RWPE2 (cell line): ENCODE measurements around the gene AARSD1.

Experiments
- ATAC-seq: fragments of 200-7000 bp; cut with Tn5 transposase; 3 replicates; pipeline ENCODE4 v1.9.1; 2021; ENCODE audit warnings: low read depth
- DNase-seq: peaks from one replicate; pipeline ENCODE4 v3.0.0-alpha.2; 2020; ENCODE audit warnings: low spot score
- H3K27ac ChIP-seq: fragments of 450-650 bp; 2 replicates; pipeline ENCODE4 v1.5.1; 2017; ENCODE audit warnings: mild to moderate bottlenecking; ENCODE audit not compliant: poor library complexity, severe bottlenecking
- H3K27me3 ChIP-seq: fragments of 250-450 bp; sonication (Bioruptor Pico); 2 replicates; pipeline ENCODE4 v1.5.1; 2021; ENCODE audit warnings: mild to moderate bottlenecking, moderate library complexity; ENCODE audit not compliant: insufficient read depth, poor library complexity, severe bottlenecking
- H3K36me3 ChIP-seq: fragments of 250-450 bp; sonication (Bioruptor Pico); 2 replicates; pipeline ENCODE4 v1.5.1; 2020; ENCODE audit warnings: low read depth, mild to moderate bottlenecking, moderate library complexity
- H3K4me1 ChIP-seq: fragments of 250-450 bp; sonication (Bioruptor Pico); 2 replicates; pipeline ENCODE4 v1.5.1; 2021; ENCODE audit warnings: mild to moderate bottlenecking, moderate library complexity; ENCODE audit not compliant: insufficient read depth, poor library complexity, severe bottlenecking
- H3K4me3 ChIP-seq: fragments of 250-450 bp; sonication (Bioruptor Pico); 2 replicates; pipeline ENCODE4 v1.5.1; 2021; ENCODE audit warnings: mild to moderate bottlenecking, moderate library complexity; ENCODE audit not compliant: severe bottlenecking
- H3K9me3 ChIP-seq: fragments of 250-450 bp; sonication (Bioruptor Pico); 2 replicates; pipeline ENCODE4 v1.5.1; 2021; ENCODE audit warnings: mild to moderate bottlenecking, moderate library complexity; ENCODE audit not compliant: severe bottlenecking
- CTCF ChIP-seq: fragments of 450-650 bp; IDR thresholded peaks from one replicate; pipeline ENCODE4 v1.5.1; 2017; ENCODE audit warnings: mild to moderate bottlenecking, moderate library complexity; ENCODE audit not compliant: poor library complexity, severe bottlenecking

The AARSD1 gene

GRCh38 chr17:42989726-42990652 lies 25.7 kb upstream of the AARSD1 start:
- H3K27me3 ChIP-seq: no peaks in the 10 kb centered on the region
- TF ChIP-seq CTCF: no peak
- H3K36me3 ChIP-seq: peaks cover 68% of the 10 kb centered on the region
- ATAC-seq (peak; percentile 83), DNase-seq (no peak)
- no peaks in the 10 kb centered on the region for H3K9me3 ChIP-seq
- peak overlapping the region; percentile 99 for H3K27ac ChIP-seq
- peaks cover 31% of the 10 kb centered on the region for H3K4me1 ChIP-seq
- no peak overlapping the region for H3K4me3 ChIP-seq

DNA sequence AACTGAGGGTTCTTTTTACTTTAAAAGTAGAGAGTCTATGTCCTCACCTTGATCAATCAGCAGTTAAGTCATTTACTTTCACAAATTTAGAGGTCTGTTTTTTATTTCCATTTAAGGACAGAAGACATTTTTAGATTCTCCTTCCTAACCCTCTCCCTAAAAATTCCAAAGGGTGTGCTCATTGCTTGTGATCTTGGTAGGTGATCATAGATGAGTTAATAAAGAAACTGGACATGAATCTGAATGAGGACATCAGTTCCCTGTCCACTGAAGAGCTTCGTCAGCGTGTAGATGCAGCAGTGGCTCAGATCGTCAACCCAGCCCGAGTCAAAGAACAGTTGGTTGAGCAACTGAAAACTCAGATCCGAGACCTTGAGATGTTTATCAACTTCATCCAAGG lies 24.9 kb upstream of the AARSD1 start:
- H3K27me3 ChIP-seq: no peaks in the 10 kb centered on the region
- no peak for TF ChIP-seq CTCF
- H3K4me1 ChIP-seq: peaks cover 31% of the 10 kb centered on the region
- DNase-seq (no peak), ATAC-seq (no peak; the same call in 2 of the 3 replicates)
- H3K4me3 ChIP-seq: no peak overlapping the region
- H3K27ac ChIP-seq: peak overlapping the region; percentile 99
- H3K36me3 ChIP-seq: peaks cover 70% of the 10 kb centered on the region
- no peaks in the 10 kb centered on the region for H3K9me3 ChIP-seq

GRCh38 chr17:42985225-42985624 lies 21.0 kb upstream of the AARSD1 start:
- peaks cover 23% of the 10 kb centered on the region for H3K4me1 ChIP-seq
- H3K36me3 ChIP-seq: peaks cover 59% of the 10 kb centered on the region
- ATAC-seq: no peak
- no peak for DNase-seq
- no peak overlapping the region for H3K27ac ChIP-seq
- no peaks in the 10 kb centered on the region for H3K27me3 ChIP-seq
- no peak for TF ChIP-seq CTCF
- H3K9me3 ChIP-seq: no peaks in the 10 kb centered on the region
- no peak overlapping the region for H3K4me3 ChIP-seq

DNA sequence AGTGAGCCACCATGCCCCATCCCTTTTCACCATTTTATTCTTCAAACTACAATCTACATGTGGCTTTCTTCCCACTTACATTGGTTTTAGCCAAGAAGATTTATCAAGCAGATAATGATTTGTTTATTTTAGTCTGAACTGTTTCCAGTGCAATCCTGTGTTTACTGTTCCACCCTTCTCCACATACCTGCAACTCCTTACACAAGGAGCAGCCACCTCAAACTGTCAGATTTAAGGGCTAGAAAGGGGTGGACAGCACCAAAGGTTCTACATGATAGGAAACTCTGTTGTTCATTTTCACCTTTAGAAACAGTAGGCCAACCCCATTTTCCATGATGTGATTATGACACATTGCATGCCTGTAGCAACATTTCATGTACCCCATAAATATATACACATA lies 18.0 kb upstream of the AARSD1 start:
- Histone ChIP-seq H3K9me3 (no peaks in the 10 kb centered on the region), H3K27me3 (no peaks in the 10 kb centered on the region), H3K4me3 (no peak overlapping the region), H3K4me1 (peaks cover 4% of the 10 kb centered on the region), H3K36me3 (peaks cover 32% of the 10 kb centered on the region), H3K27ac (peak overlapping the region; percentile 75)
- TF ChIP-seq CTCF: no peak
- ATAC-seq: no peak
- DNase-seq: no peak
